BJ (cell line): Measurements from ENCODE around the gene SBF2. TPM values are rescaled to one million over a fixed set of nuclear protein-coding genes. Genes with fewer than 3 reads are reported as not detected.

Experiments
- CTCF ChIA-PET: fragments of 350-600 bp; formaldehyde crosslinking; extraction: SDS; loops from one replicate; lab custom pipeline; 2021; ENCODE audit warnings: antibody characterized with exemption, inconsistent platforms; lab: Yijun Ruan, JAX
- POLR2A ChIA-PET: fragments of 300-600 bp; sonication (Branson Sonifier 250); formaldehyde crosslinking; extraction: SDS; loops from one replicate; lab custom pipeline; 2021; ENCODE audit warnings: antibody characterized with exemption; lab: Charles Lee
- DNase-seq: peaks from one replicate; pipeline ENCODE4 v3.0.0-alpha.2; 2011; ENCODE audit warnings: low read depth
- H3K27me3 ChIP-seq: 2 replicates; pipeline ENCODE4 v1.6.0; 2011; ENCODE audit warnings: low read length; ENCODE audit not compliant: control insufficient read depth, insufficient read depth
- H3K36me3 ChIP-seq: 2 replicates; pipeline ENCODE4 v1.5.1; 2011; ENCODE audit warnings: low read length; ENCODE audit not compliant: control insufficient read depth, insufficient read depth
- H3K4me3 ChIP-seq: 2 replicates; pipeline ENCODE4 v1.5.1; 2011; ENCODE audit warnings: low read depth, mild to moderate bottlenecking, control low read depth, low read length
- polyA plus RNA-seq: library from polyadenylated mRNA; depleted of rRNA; stranded (reverse); fragments of >200 nt; gene quantifications from 2 replicates; pipeline ENCODE4 v1.2.3, GENCODE V29; 2011
- TF ChIP-seq, protein P1 (sequence below): IDR thresholded peaks from 2 replicates; pipeline ENCODE4 v1.5.1; 2011; ENCODE audit warnings: low read depth, mild to moderate bottlenecking, control low read depth, inconsistent platforms, low read length, moderate library complexity; ENCODE audit not compliant: insufficient read depth

The SBF2 gene
- polyA plus RNA-seq, 1 experiment: 33.8 TPM

DNA sequence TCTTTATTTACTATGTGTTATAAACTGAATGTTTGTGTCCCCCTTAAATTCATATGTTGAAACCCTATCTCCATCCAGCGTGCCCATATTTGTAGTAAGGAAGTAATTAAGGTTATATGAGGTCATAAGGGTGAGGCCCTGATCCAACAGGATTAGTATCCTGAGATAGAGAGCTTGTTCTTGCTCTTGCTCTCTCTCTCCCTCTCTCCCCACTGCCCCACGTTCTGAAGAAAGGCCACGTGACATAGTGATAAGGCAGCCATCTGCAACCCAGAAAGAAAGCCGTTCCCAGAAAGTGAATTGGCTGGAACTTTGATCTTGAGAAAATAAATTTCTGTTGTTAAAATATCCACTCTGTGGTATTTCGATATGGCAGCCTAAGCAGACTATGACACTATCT, 417.7 kb downstream of the SBF2 start:
- DNase-seq: no peak
- no peaks in the 10 kb centered on the region for H3K27me3 ChIP-seq
- H3K4me3 ChIP-seq: no peak overlapping the region
- TF ChIP-seq, protein P1, sequence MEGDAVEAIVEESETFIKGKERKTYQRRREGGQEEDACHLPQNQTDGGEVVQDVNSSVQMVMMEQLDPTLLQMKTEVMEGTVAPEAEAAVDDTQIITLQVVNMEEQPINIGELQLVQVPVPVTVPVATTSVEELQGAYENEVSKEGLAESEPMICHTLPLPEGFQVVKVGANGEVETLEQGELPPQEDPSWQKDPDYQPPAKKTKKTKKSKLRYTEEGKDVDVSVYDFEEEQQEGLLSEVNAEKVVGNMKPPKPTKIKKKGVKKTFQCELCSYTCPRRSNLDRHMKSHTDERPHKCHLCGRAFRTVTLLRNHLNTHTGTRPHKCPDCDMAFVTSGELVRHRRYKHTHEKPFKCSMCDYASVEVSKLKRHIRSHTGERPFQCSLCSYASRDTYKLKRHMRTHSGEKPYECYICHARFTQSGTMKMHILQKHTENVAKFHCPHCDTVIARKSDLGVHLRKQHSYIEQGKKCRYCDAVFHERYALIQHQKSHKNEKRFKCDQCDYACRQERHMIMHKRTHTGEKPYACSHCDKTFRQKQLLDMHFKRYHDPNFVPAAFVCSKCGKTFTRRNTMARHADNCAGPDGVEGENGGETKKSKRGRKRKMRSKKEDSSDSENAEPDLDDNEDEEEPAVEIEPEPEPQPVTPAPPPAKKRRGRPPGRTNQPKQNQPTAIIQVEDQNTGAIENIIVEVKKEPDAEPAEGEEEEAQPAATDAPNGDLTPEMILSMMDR: no peak
- no peaks in the 10 kb centered on the region for H3K36me3 ChIP-seq
- CTCF ChIA-PET: no interaction called here
- POLR2A ChIA-PET: interaction anchor here (0.6 kb wide), 1 partner anchor 391 kb away, joined by 3 read pairs; no protein-coding TSS in a partner anchor

DNA sequence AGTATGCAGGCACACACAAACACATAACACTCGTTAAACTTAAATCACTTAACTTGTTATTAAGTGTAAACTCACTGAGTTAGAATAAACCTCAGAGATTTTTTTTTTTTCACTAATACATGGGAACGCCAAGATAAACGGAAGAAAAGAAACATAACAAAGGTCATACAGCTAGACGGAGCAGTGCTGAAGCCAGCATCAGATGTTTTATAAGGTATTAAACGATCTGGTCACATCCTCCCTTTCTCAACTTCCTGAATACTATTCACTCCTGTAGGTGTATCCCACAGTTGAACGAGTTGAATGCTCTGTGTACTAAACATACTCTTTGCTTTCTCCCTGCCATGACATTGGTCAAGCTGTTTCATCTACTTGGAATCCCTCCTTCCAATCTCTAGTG, 418.2 kb downstream of the SBF2 start:
- DNase-seq: no peak
- no peaks in the 10 kb centered on the region for H3K27me3 ChIP-seq
- H3K4me3 ChIP-seq: no peak overlapping the region
- H3K36me3 ChIP-seq: no peaks in the 10 kb centered on the region
- ChIA-PET CTCF (interaction anchor here (1.0 to 1.2 kb wide), 3 partner anchors 21 to 97 kb away, joined by 3 read pairs; no protein-coding TSS in a partner anchor), POLR2A (interaction anchor here (0.6 kb wide), 1 partner anchor 392 kb away, joined by 3 read pairs; no protein-coding TSS in a partner anchor)
- TF ChIP-seq, protein P1: no peak

DNA sequence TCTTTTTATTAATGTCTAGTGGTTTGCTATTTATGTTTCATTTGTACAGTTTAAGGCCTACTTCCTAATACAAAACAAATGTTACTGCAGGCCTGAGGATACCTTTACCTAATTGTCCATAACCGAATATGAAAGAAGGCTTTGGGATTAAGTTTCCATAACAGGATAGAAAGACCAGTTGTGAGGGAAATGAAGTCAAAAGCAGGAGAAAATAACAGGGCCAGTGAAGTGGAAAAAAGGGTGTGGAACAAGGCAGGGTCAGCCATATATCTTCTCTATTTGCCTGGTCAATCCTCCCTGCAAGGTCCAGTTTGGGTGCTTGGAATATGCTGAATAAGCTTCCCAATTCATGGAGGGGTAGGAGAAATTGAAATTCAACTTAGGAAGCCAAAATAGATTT, 418.6 kb downstream of the SBF2 start:
- Histone ChIP-seq H3K4me3 (no peak overlapping the region), H3K27me3 (no peaks in the 10 kb centered on the region), H3K36me3 (no peaks in the 10 kb centered on the region)
- TF ChIP-seq, protein P1: no peak
- CTCF ChIA-PET: interaction anchor here (0.8 to 1.2 kb wide), 6 partner anchors 11 to 97 kb away, joined by 3 to 6 read pairs (median 3); no protein-coding TSS in a partner anchor
- DNase-seq: no peak
- POLR2A ChIA-PET: interaction anchor here (0.5 kb wide), 1 partner anchor 873 kb away, joined by 6 read pairs; no protein-coding TSS in a partner anchor

DNA sequence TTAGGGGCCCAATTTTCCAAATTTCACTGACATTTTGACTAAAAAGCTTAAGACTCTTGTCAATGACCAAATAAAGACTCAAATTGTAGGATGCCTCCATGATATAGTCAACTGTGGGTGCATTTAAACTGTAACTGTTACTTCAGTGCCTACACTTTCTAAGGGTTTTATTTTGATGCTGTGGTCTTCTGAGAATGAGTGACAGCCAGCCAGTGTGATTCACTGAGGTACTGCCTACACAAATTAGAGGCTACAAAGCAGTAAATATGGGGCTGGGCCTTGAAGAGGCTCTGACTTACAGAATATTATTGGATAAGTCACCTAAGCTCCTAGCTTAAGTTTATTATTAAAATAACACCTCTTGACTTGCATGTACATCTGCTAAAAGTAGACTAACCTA, 419.6 kb downstream of the SBF2 start:
- TF ChIP-seq, protein P1: no peak
- no peaks in the 10 kb centered on the region for H3K36me3 ChIP-seq
- ChIA-PET POLR2A (no interaction called here), CTCF (interaction anchor here (0.7 to 1.2 kb wide), 6 partner anchors 9 to 480 kb away, joined by 3 to 6 read pairs (median 4); no protein-coding TSS in a partner anchor)
- no peaks in the 10 kb centered on the region for H3K27me3 ChIP-seq
- no peak overlapping the region for H3K4me3 ChIP-seq
- DNase-seq: no peak

DNA sequence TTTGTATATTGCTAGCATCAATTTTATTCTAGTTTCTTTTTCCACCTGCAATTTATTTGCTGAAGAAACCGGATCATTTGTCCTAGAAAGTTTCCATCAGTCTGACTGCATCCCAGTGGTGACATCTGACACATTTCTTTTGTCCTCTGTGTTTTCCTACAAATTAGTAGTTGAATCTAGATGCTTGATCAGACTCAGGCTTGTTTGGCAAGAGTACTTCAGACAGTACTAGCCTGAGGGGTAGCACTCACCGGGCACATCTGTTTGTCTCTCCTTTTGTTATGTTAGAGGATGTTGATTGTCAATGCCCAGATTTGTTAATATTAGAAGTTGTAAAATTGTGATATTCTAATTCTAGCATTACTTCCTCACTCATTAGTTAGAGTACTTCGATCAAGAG, 425.4 kb downstream of the SBF2 start:
- Histone ChIP-seq H3K27me3 (no peaks in the 10 kb centered on the region), H3K36me3 (no peaks in the 10 kb centered on the region), H3K4me3 (no peak overlapping the region)
- CTCF ChIA-PET: interaction anchor here (0.7 kb wide), 1 partner anchor 27 kb away, joined by 4 read pairs; no protein-coding TSS in a partner anchor
- POLR2A ChIA-PET: no interaction called here
- TF ChIP-seq, protein P1: no peak
- no peak for DNase-seq
